HFFc6 (cell line): Measurements from ENCODE around the gene MSH5. TPM values are rescaled to one million over a fixed set of nuclear protein-coding genes. Genes with fewer than 3 reads are reported as not detected.
A peak's percentile ranks its signal among the peaks of the same experiment; 100 is the strongest.

Experiments
- DNase-seq: peaks from one replicate; pipeline ENCODE4 v3.0.0-alpha.2; 2018
- H3K27ac Mint-ChIP-seq: 2 replicates; pipeline ENCODE4 v1.8.0; 2020; ENCODE audit warnings: mild to moderate bottlenecking, mixed read lengths
- H3K27me3 Mint-ChIP-seq: 2 replicates; pipeline ENCODE4 v1.8.0; 2021; ENCODE audit warnings: mild to moderate bottlenecking, moderate library complexity, mixed read lengths; ENCODE audit not compliant: insufficient read depth
- H3K36me3 Mint-ChIP-seq: 2 replicates; pipeline ENCODE4 v1.8.0; 2021; ENCODE audit warnings: low read depth, mixed read lengths
- H3K4me1 Mint-ChIP-seq: 2 replicates; pipeline ENCODE4 v1.8.0; 2020; ENCODE audit warnings: low read depth, mixed read lengths
- H3K4me3 Mint-ChIP-seq: 2 replicates; pipeline ENCODE4 v1.8.0; 2020; ENCODE audit warnings: mild to moderate bottlenecking, moderate library complexity, mixed read lengths
- H3K9me3 Mint-ChIP-seq: 2 replicates; pipeline ENCODE4 v1.8.0; 2020; ENCODE audit warnings: mild to moderate bottlenecking, mixed read lengths
- CTCF ChIP-seq: fragments of 200-600 bp; sonication (generic); IDR thresholded peaks from 2 replicates; pipeline ENCODE4 v1.5.0; 2021; ENCODE audit warnings: antibody characterized with exemption, mild to moderate bottlenecking
- total RNA-seq, 6 experiments: library from RNA; stranded (reverse); fragmentation: NEBNext Ultra II Directional; extraction: Animal tissue kit (Norgen Biotek cat#: 25700); gene quantifications; 2 replicates in 1 of 6; 3 replicates in 5 of 6; pipeline ENCODE4 v1.2.3, GENCODE V29; 2021

MSH5 gene
- total RNA-seq, 6 experiments from 2014 or later: 7.4 to 14.8 (median 12.6) TPM

GRCh38 chr6:31764198-31764597 lies 24.4 kb downstream of the MSH5 start:
- Mint-ChIP-seq H3K4me3 (no peak overlapping the region), H3K9me3 (no peaks in the 10 kb centered on the region), H3K27ac (peak overlapping the region; percentile 58), H3K27me3 (no peaks in the 10 kb centered on the region; the same call in 1 of the 2 replicates), H3K36me3 (peaks cover 7% of the 10 kb centered on the region; the same call in 1 of the 2 replicates), H3K4me1 (peaks cover 29% of the 10 kb centered on the region)
- DNase-seq: no peak
- no peak for TF ChIP-seq CTCF

GRCh38 chr6:31765559-31765909 lies 25.7 kb downstream of the MSH5 start:
- no peak for DNase-seq
- Mint-ChIP-seq H3K4me3 (no peak overlapping the region), H3K4me1 (peaks cover 29% of the 10 kb centered on the region), H3K36me3 (peaks cover 2% of the 10 kb centered on the region; the same call in 1 of the 2 replicates), H3K27me3 (no peaks in the 10 kb centered on the region; the same call in 1 of the 2 replicates), H3K9me3 (no peaks in the 10 kb centered on the region), H3K27ac (no peak overlapping the region)
- no peak for TF ChIP-seq CTCF

DNA sequence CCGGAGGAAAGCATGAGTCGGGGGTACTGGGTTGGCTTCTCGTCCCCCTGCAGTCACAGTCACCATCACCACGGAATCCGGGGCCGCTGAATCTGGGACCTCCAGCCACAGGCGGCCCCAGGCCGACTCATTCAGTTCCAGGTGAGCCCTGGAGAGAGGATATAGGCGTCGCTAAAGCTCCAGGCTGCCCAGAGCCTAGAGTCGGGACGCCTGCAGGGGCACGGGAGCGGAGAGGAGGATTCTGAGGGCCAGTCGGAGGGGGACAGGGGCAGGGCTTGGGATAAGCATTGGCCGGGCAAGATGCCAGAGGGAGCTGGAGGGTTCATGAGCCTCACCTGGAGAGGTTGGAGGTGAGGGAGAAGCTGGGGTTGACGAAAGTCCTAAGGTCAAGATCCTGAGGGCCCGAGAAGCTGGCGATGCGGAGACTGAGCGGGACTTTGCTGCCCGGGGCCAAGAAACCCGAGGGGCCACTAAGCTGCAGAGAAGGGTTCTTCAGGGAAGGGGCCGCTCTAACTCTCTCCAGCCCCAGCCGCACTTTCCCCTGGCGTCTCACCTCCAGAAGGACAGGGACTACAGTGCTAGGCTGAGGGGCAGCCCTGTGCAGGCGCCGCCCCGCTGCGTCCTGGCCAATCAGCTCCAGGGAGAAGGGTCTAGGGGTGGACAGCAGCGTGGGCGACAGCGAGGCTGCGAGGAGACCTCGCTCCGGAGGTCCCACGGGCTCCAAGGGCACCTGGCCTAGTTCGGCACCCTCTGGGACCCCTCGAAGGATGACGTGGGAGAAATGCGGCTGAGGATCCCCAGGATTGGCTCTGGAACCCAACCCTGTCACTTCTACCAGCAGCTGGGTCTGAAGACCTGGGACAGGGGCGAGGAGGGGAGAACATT lies 26.3 kb downstream of the MSH5 start:
- no peak; the same call in 1 of the 2 replicates for TF ChIP-seq CTCF
- Mint-ChIP-seq H3K36me3 (no peaks in the 10 kb centered on the region; the same call in 1 of the 2 replicates), H3K9me3 (no peaks in the 10 kb centered on the region), H3K27me3 (no peaks in the 10 kb centered on the region; the same call in 1 of the 2 replicates), H3K4me3 (peak overlapping the region; percentile 60), H3K4me1 (peaks cover 29% of the 10 kb centered on the region), H3K27ac (no peak overlapping the region)
- DNase-seq: no peak

DNA sequence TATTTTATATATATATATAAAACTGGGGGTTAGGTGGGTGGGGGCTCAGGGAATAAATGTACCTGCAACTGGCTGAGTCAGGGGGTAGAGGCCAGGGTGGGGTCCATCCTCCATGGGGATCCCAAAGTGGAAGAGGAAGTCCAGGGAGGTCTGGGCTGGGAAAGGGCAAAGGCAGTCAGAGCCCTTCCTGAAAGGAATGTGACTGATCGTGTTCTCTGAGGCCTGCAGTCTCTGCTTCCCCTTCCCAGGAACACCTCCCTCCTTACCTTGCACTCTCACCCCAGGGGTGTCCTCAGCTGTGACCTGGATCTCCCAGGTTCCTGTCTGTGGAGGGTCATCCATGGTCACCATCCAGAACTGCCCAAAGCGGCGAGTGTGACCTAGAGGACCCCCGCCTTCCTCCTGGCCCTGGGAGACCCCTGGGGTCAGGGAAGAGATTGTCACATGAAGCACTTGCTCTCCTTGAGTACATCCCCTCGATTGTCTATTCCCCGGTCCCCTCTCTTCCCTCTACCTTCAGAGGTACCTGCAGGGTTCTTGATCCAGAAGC lies 27.4 kb downstream of the MSH5 start:
- H3K9me3 Mint-ChIP-seq: no peaks in the 10 kb centered on the region
- H3K27ac Mint-ChIP-seq: no peak overlapping the region
- H3K27me3 Mint-ChIP-seq: no peaks in the 10 kb centered on the region; the same call in 1 of the 2 replicates
- peaks cover 29% of the 10 kb centered on the region for H3K4me1 Mint-ChIP-seq
- H3K36me3 Mint-ChIP-seq: no peaks in the 10 kb centered on the region; the same call in 1 of the 2 replicates
- no peak overlapping the region for H3K4me3 Mint-ChIP-seq
- TF ChIP-seq CTCF: no peak
- no peak for DNase-seq

- Mint-ChIP-seq H3K9me3 (no peaks in the 10 kb centered on the region), H3K4me3 (no peak overlapping the region), H3K27ac (no peak overlapping the region), H3K4me1 (peaks cover 22% of the 10 kb centered on the region), H3K27me3 (no peaks in the 10 kb centered on the region; the same call in 1 of the 2 replicates), H3K36me3 (no peaks in the 10 kb centered on the region; the same call in 1 of the 2 replicates)
- no peak for DNase-seq
- TF ChIP-seq CTCF: 0 out of 2 replicates have a peak, but pooled peaks have one; percentile 10
Observed at GRCh38 chr6:31768363-31769257, 28.8 kb downstream of the MSH5 start.
